A673 (cell line): ENCODE data around the gene SLC25A45. TPM values are rescaled to one million over a fixed set of nuclear protein-coding genes. Genes with fewer than 3 reads are reported as not detected.
A peak's percentile ranks its signal among the peaks of the same experiment; 100 is the strongest.

Experiments
- BruUV-seq: library from RNA; stranded (reverse); fragments of 400-500 nt; replicated peaks from 2 replicates; lab custom pipeline; 2021; lab: Mats Ljungman, UMichigan
- CTCF ChIA-PET: fragments of 300-600 bp; sonication (Branson Sonifier 250); formaldehyde crosslinking; loops from one replicate; lab custom pipeline; 2022; ENCODE audit warnings: antibody characterized with exemption; lab: Charles Lee
- POLR2A ChIA-PET: fragments of 300-600 bp; sonication (Branson Sonifier 250); formaldehyde crosslinking; loops from one replicate; lab custom pipeline; 2022; ENCODE audit warnings: antibody characterized with exemption; ENCODE audit not compliant: low non-redundant PET; lab: Charles Lee
- DNase-seq: peaks from one replicate; pipeline ENCODE4 v3.0.0-alpha.2; 2015; ENCODE audit warnings: low spot score
- H3K27ac ChIP-seq: fragments of 200-600 bp; sonication (generic); 2 replicates; pipeline ENCODE4 v1.5.1; 2016; ENCODE audit warnings: mixed run types, low read depth, mild to moderate bottlenecking, mixed read lengths, antibody characterized with exemption, low read length; ENCODE audit not compliant: poor library complexity, severe bottlenecking
- H3K27me3 ChIP-seq: fragments of 200-600 bp; sonication (generic); replicated peaks from 2 replicates; pipeline ENCODE4 v1.6.1; 2017; ENCODE audit warnings: mixed run types, low read depth, mild to moderate bottlenecking, mixed read lengths, antibody characterized with exemption, low read length; ENCODE audit not compliant: insufficient read depth, poor library complexity
- H3K36me3 ChIP-seq: fragments of 200-600 bp; sonication (generic); 2 replicates; pipeline ENCODE4 v1.6.1; 2016; ENCODE audit warnings: mixed run types, mild to moderate bottlenecking, mixed read lengths, antibody characterized with exemption, low read length; ENCODE audit not compliant: insufficient read depth, poor library complexity, severe bottlenecking
- H3K4me1 ChIP-seq: fragments of 200-600 bp; sonication (generic); 2 replicates; pipeline ENCODE4 v1.6.1; 2017; ENCODE audit warnings: mixed run types, mild to moderate bottlenecking, mixed read lengths, antibody characterized with exemption, low read length; ENCODE audit not compliant: insufficient read depth, poor library complexity, severe bottlenecking
- H3K4me3 ChIP-seq: fragments of 200-600 bp; sonication (generic); 2 replicates; pipeline ENCODE4 v1.5.1; 2016; ENCODE audit warnings: low read depth, mixed run types, mild to moderate bottlenecking, mixed read lengths, low read length; ENCODE audit not compliant: poor library complexity, severe bottlenecking
- H3K9me3 ChIP-seq: fragments of 200-600 bp; sonication (generic); 2 replicates; pipeline ENCODE4 v1.6.1; 2016; ENCODE audit warnings: mixed run types, low read depth, mild to moderate bottlenecking, mixed read lengths, antibody characterized with exemption, low read length; ENCODE audit not compliant: poor library complexity, severe bottlenecking
- CTCF ChIP-seq: fragments of 300-800, 200-600 bp; sonication (generic); conservative IDR thresholded peaks from 2 replicates; pipeline ENCODE4 v1.5.1; 2017; ENCODE audit warnings: low read depth, mild to moderate bottlenecking, antibody characterized with exemption, low read length, moderate library complexity, mixed read lengths
- EZH2 ChIP-seq: fragments of 200-600 bp; sonication (generic); IDR thresholded peaks from 2 replicates; pipeline ENCODE4 v1.6.1; 2017; ENCODE audit warnings: borderline replicate concordance, low read depth, mild to moderate bottlenecking, mixed read lengths, antibody characterized with exemption, low read length; ENCODE audit not compliant: poor library complexity, severe bottlenecking
- intact Hi-C: fragments of 100-400 bp; cut with micrococcal nuclease; formaldehyde crosslinking; loops from one replicate; pipeline ENCODE4 v1.10.0; 2022; ENCODE audit not compliant: unreplicated experiment
- total RNA-seq: library from RNA; stranded (reverse); gene quantifications from 2 replicates; pipeline ENCODE4 v1.2.3, GENCODE V29; 2021

Gene SLC25A45
- total RNA-seq, 1 experiment from 2014 or later: 5.3 TPM

- ChIA-PET CTCF (no interaction called here), POLR2A (no interaction called here)
- H3K36me3 ChIP-seq: peaks cover 34% of the 10 kb centered on the region
- TF ChIP-seq EZH2: no peak
- no peak for TF ChIP-seq CTCF
- H3K27ac ChIP-seq: peak overlapping the region; percentile 5
- no peaks in the 10 kb centered on the region for H3K27me3 ChIP-seq
- no peak for DNase-seq
- H3K4me1 ChIP-seq: peaks cover 21% of the 10 kb centered on the region
- intact Hi-C loops: no loop called here
- H3K9me3 ChIP-seq: no peaks in the 10 kb centered on the region
- H3K4me3 ChIP-seq: no peak overlapping the region
- no TSS peak for BruUV-seq
These were observed 11.7 kb upstream of the SLC25A45 start for GRCh38 chr11:65394125-65394536.

GRCh38 chr11:65393513-65394079, 11.2 kb upstream of the SLC25A45 start:
- no TSS peak for BruUV-seq
- peaks cover 34% of the 10 kb centered on the region for H3K36me3 ChIP-seq
- H3K4me1 ChIP-seq: peaks cover 27% of the 10 kb centered on the region
- TF ChIP-seq CTCF: no peak
- TF ChIP-seq EZH2: no peak
- no peak overlapping the region for H3K4me3 ChIP-seq
- peak overlapping the region; percentile 5 for H3K27ac ChIP-seq
- DNase-seq: no peak
- no peaks in the 10 kb centered on the region for H3K9me3 ChIP-seq
- H3K27me3 ChIP-seq: no peaks in the 10 kb centered on the region
- intact Hi-C loops: no loop called here
- CTCF ChIA-PET: no interaction called here
- POLR2A ChIA-PET: no interaction called here

GRCh38 chr11:65392899-65393298, 10.5 kb upstream of the SLC25A45 start:
- ChIA-PET CTCF (no interaction called here), POLR2A (no interaction called here)
- Histone ChIP-seq H3K4me1 (peaks cover 34% of the 10 kb centered on the region), H3K36me3 (peaks cover 29% of the 10 kb centered on the region), H3K4me3 (no peak overlapping the region), H3K9me3 (no peaks in the 10 kb centered on the region), H3K27me3 (no peaks in the 10 kb centered on the region), H3K27ac (no peak overlapping the region)
- intact Hi-C loops: no loop called here
- BruUV-seq: no TSS peak
- no peak for TF ChIP-seq EZH2
- no peak for TF ChIP-seq CTCF
- DNase-seq: no peak
